GM11168 (cell line): ENCODE measurements around the gene PNPLA3.
"Not testable (repeated sequence)": the region's sequence is repeated elsewhere in the genome, so short reads cannot be mapped to it uniquely, and the experiment has no call there.

Experiments used
- in situ Hi-C: fragments of 300-500 bp; cut with MboI; formaldehyde crosslinking; loops from one replicate; pipeline ENCODE4 v1.12.0; 2022; ENCODE audit warnings: low sequenced_read_pairs; ENCODE audit not compliant: unreplicated experiment

PNPLA3 gene

DNA sequence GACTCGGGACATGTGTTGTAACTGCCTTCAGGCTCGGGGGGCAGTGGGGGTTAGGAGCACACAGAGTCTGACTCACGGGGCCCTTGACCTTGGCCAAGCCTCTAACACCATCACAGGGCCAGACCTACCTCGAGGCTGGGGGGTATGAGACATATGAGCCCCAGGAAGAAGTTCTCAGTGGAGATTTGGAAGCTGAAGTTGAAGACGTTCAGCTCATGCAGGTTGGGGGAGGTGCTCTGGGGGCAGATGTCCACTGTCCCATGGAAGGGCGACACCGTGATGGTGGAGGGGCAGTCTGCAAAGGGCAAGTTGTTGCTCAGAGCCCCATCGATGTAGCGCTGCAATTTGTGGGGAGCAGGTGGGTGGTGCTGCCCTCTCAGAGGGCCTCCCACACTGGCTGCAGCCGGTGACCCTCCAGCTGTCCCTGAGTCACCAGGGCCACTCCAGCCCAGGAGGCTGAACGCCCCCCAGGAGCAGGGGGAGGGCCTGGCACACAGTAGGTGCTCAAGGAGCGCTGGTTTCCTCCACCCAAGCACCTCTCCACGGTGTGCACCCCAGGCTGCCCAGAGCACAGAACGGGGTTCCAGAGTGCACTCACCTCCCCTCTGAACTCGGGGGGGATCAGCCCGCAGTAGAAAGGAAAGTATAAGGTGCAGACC is 34.3 kb upstream of the PNPLA3 start:
- in situ Hi-C loops = no loop called here

DNA sequence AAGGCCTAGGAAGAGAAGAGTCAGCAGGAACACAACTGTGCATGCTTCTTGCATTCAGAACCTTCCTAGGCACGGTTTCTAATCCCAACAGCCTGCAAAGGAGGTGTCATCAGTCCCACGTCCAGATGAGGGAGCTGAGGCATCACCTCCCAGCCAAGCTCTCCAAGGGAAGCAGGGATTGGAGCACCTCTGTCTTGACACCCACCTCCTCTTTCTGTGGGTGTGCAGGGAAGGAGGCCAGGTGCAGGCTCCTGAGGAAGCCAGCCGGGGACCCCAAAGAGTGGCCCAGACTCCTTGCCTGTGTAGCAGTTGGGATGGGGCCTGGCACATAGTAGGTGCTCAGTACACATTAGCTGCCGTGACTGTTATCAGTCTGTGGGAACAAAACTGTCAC is 33.7 kb upstream of the PNPLA3 start:
- in situ Hi-C loops = no loop called here

DNA sequence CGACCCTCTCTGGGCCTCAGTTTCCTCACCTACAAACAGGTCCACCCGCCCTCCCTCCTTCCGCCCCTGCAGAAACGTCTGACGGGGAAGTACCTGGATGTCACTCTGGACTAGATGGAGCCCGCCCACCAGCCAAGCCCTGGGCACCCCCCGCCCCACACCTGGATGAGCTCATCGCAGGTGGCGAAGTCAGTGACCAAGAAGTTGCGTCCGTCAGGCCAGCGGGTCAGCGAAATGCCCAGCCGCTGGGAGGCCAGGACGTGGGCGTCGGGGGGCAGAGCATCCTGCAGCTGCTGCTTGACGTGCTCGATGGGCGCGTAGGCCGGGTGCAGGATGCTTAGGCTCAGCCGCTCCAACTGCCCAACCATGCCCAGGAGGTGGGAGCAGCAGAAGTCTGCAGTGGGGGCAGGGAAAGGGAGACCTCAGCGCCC is 32.7 kb upstream of the PNPLA3 start:
- in situ Hi-C loops = no loop called here

DNA sequence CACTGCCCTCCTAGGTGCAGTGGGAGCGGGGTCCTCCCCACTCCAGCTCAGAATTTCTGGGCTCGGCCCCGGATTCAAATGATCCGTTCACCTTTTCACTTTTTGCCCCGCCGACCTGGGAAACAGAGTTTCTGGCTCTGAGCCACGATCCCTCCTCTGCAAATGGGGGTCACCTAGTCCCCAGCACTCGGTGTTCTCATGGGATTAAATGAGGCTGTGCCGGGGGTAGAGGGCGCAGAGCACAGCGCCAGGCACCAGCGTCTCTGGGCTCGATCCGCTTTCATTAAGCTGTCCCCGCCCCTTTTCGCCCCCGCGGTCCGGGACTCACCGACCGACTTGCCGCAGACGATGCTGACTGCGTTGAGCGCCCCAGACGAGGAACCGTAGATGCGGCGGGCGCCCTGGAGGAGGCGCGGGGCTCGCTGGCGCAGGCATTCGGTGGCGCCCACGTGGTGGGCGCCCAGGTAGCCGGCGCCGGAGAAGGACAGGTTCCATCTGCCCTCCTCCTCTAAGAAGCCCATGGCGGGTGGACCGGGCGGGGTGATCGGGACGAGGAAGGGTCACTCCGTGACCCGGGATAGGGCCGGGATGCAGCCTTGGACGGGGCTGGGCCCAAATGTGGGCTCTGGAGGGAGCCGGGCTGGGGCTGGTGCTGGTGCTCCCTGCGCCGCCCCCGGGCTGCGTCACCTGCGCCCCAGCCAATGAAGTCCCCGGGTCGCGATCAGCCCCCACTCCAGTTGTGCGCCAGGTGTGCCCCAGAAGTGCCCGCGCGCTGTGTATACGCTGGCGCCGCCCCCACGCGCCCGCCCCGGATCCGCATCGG is 32.0 kb upstream of the PNPLA3 start, which contains the start of gene PNPLA5:
Gene PNPLA5, minus strand, starts transcription at position 654 of the 823 bp plus-strand sequence. Its CDS starts 133 bp downstream, at position 521.
- in situ Hi-C loops = no loop called here

DNA sequence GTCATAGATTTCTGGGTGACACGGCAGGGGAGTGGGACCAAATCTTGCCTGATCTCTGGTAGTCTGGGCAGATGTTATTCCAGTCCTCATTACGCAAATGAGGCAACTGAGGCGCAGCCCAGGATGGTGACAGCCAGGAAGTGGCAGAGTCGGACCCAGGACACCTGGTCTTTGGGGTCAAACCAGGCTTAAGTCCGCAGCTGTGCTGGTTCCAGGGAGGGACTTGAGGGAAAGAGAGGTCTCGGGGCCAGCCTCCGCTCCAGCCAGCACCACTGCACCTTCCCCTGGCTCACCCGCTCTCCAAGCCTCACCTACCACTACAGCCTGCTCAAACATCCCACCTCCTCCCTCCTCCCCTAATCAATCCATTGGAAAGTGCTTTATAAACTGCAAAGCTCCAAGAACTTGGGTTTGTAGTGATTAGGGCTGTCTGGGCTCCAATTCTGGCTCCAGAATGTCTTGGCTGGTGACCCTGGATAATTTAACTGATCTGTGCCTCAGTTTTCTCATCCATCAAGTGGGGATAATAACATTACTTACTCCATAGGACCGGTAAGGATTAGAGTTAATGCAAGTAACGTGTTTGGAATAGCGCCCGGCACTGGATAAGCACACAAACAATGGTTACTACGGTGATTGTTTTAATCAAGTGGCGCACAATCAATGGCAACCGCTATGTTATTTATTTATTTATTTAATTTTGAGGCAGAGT is 31.3 kb upstream of the PNPLA3 start:
- in situ Hi-C loops = no loop called here

DNA sequence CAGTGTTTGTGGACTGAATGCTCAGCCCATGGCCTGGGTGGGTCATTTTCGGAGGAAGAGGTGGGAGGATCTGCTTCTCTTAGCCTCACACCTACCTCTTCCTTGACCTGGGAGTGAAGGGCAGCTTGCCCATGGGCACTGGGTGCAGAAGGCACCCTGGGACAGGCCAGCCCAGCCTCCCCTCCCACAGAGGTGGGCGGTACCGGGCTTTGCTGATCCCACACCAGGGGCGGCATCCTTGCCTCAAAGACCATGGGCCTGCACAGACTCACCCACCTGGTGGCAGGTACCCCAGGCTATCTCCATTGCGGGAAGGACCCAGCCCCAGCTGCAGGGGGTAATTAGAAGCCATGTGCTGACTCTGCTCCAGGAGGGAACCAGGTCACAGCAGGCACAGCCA is 30.3 kb upstream of the PNPLA3 start:
- in situ Hi-C loops = no loop called here

DNA sequence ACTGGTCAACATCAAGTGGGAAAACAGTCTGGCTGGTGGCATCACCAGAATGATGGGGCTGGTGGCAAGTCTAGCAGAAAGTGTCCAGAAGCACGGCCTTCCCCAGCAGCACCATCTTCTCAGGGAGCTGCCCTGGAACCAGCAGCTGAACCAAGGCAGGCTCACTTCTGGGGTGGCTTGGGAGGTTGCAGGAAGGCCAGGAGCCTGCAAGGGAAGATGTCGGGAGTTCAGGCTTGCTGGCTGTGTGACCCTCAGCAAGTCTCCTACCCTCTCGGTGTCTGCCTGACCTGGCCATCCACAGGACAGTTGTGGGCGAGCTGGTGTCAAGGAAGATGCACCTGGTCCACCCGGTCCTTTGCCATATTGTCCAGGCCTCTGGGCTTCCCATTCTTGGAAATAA is 29.5 kb upstream of the PNPLA3 start:
- in situ Hi-C loops = no loop called here

DNA sequence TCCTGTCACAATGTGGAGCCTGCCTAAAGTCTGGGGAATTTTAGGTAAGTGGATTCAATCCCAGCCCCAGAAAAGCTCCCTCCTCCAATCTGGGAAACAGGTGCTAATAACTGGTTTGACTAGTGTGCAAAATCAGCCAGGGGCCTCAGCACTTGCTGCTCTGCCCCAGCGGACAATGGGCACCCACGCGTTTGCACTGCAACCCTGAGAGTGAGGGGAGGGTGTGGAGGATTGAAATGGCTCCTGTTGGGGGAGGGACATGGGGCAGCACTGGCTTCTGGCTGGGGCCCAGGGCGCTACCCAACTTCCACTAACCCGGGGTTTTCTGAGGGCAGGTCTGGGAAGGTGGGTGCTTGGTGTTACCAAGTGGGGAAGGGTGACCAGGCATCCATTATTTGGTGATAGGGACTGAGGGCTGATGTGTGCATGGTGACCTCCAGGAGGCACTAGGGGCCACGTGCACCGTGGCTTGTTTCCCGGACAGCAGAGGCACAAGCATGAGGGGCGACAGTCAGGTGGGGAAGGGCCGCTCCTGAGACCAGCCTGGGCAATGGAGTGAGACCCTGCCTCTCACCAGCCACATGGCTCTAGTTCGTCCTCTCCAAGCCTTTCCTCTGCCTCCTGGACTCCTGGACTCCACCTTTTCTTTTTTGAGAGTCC is 27.5 kb upstream of the PNPLA3 start:
- in situ Hi-C loops = no loop called here

DNA sequence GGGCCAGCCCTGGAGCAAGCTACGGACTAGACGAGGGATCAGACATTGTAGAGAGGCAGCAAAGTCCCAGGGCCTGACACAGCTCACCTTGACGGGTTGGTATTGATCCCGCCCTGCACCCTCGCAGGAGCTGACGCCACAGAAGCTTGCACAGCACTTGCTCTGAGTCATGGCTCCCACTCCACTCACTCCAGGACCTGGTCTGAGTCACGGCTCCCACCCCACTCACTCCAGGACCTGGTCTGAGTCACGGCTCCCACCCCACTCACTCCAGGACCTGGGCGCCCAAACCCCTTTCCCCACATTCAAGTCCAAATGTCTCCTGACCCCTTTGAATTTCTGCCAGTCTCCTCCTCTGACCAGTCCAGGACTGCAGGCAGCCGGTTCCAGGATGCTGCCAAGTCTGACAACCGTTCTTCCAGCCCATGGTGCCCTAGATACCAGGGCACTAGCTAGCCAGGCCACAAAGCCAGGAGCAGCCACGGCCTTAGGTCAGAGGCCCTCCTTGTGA is 25.8 kb upstream of the PNPLA3 start:
- in situ Hi-C loops = no loop called here

DNA sequence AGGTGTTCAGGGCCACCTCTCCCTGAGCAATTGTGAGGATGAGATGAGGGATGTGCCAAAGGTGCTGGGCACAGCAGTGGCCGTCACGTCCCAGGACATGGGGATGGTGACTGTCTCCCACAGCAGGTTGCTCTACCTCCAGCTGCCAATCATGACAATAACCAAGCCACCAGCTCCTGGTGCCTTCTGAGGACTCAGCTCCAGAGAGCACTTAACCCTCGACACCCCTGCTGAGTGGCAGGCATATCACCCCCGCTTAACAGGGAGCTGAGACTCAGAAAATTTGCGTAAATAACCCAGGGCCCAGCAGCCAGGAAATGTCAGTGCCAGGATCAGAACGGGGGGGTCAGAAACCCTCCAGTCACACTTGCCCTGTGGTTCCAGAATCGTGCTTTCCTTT is 23.4 kb upstream of the PNPLA3 start:
- in situ Hi-C loops = no loop called here

DNA sequence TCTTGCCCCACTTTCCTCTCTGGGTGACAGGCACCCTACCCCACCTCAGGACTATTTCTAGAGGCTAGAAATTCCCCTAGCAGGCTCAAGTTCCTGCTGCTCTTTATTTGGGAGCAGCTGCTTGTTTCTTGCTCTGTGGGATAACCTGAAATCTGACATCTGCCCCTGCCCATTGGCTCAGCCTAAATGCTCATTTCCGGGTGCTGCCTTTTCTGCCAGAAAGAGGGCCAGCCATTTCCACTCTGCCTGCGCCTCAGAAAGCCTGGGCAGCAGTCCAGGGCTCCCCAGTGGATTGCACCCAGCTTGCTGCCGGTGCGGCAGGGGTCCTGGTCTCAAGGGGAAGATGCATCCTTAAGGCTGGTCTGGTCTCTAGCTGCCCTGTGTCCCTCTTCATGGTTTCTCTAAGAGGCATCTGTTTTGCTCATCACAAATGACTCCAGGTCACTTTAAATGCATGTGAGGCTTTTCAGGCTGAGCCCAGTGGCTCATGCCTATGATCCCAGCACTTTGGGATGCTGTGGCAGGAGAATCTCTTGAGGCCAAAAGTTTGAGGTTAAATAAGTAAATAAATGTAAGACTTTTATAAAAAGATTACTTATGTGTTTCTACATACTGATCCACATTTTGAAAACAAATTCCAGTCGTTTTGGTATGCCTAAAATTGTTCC is 21.5 kb upstream of the PNPLA3 start:
- in situ Hi-C loops = no loop called here

DNA sequence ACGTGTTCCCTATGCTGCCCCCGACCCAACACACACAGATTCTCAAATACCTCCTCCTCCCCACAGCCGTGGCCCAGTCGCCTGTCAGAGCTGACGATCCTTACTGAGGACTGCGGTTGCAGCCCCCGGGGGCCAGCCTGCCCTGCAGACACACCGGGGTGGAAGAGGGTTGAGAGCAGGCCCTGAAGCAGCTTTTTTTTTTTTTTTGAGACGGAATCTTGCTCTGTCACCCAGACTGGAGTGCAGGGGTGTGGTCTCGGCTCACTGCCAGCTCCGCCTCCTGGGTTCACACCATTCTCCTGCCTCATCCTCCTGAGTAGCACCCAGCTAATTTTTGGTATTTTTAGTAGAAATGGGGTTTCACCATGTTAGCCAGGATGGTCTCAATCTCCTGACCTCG is 20.6 kb upstream of the PNPLA3 start:
- in situ Hi-C loops = not testable (repeated sequence)

DNA sequence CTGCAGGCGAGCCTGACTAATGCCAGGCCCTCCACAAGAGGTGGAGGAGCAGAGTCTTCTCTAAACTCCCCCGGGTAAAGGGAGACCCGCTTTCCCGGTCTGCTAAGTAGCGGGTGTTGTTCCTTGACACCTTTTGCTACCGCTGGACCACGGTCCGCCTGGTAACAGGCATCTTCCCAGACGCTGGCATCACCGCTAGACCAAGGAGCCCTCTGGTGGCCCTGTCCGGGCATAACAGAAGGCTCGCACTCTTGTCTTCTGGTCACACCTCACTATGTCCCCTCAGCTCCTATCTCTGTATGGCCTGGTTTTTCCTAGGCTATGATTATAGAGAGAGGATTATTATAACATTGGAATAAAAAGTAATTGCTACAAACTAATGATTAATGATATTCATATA is 19.2 kb upstream of the PNPLA3 start:
- in situ Hi-C loops = not testable (repeated sequence)

DNA sequence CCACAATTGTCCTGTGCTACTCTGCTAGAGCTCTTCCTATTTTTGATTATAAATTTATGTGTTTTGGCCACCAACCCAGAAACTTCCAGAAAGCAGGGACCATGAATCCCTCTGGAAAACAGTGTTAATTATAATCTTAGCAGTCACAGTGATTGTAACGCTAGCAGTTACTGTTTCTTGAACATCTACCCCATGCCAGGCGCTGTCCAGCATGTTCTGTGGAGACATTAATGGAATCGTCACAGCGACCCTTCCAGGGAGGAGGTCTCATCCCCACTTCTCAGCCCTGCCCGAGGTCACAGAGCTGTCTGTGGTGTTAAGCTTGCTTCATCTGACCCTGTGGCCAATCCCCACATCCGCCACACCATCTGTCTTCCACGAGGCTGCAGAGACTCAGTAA is 17.9 kb upstream of the PNPLA3 start:
- in situ Hi-C loops = no loop called here

DNA sequence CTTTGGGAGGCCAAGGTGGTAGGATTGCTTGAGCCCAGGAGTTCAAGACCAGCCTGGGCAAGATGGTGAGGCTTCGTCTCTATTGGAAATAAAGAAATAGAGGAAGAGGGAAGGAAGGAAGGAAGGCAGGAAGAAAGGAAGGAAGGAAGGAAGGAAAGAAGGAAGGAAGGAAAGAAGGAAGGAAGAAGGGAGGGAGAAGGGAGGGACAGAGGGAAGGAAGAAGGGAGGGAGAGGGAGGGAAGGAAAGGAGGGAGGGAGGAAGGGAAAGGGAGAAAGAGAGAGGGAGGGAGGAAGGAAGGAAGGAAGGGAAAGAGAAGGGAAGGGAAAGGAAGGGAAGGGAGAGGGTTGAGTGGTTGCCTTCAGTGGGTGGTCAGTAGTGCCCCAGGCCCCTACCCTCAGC is 13.9 kb upstream of the PNPLA3 start:
- in situ Hi-C loops = no loop called here

DNA sequence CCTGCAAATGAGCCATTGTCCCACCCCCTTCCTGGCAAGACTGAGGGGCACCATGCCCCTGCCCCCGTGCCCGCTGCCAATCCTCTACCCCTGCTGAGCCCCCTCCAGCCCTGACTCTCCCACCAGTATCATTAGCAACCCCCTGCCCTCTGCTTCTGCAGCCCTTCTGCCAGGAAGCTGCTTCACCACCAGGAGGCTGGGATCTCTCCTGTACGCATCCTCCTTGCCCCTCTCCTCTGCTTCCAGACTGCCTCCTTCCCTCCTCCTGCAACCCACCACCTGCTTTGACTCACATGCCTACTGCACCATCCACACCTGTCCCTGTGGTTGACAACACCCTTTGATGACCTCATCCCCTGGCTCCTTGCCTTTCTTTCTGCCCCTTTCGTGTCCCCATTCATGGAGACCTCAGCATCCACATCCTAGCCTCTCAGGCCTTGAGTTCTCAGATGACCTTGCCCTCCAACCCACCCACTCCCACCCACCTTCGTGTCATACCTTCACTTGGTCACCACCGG is 13.4 kb upstream of the PNPLA3 start:
- in situ Hi-C loops = no loop called here

DNA sequence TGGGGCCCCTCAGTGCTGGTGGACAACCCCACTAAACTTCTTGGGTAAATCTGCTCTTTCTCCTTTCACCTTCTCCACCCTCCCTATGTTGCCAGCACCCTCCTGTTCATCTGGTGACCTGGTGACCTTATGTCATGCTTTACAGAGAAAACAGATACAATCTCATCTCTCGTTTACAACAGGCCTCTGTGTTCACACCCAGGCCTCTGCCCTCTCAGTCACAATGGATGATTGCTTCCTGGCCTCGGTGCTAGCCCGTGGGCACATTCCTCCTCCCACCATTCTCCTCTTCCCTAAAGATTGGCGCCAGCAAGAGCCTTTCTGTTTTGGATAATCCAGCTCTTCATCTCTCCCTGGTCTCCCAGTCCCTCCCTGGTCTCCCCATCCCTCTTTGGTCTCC is 12.3 kb upstream of the PNPLA3 start:
- in situ Hi-C loops = no loop called here

DNA sequence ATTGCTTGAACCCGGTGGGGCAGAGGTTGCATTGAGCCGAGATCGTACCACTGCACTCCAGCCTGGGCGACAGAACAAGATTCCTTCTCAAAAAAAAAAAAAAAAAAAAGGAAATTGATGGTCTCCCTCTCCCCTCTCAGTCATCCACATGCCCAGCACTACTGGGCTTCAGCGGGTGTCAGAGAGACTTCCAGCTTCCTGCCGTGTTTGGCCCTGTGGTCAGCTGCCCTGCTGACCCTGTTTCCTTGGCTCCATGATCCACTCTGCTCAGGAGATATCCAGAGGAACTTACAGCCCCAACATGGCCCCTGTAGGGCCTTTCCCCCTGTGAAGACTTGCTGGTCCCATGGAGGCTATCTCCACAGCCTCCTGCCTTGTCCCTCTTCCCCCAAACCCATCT is 6.1 kb upstream of the PNPLA3 start:
- in situ Hi-C loops = no loop called here

DNA sequence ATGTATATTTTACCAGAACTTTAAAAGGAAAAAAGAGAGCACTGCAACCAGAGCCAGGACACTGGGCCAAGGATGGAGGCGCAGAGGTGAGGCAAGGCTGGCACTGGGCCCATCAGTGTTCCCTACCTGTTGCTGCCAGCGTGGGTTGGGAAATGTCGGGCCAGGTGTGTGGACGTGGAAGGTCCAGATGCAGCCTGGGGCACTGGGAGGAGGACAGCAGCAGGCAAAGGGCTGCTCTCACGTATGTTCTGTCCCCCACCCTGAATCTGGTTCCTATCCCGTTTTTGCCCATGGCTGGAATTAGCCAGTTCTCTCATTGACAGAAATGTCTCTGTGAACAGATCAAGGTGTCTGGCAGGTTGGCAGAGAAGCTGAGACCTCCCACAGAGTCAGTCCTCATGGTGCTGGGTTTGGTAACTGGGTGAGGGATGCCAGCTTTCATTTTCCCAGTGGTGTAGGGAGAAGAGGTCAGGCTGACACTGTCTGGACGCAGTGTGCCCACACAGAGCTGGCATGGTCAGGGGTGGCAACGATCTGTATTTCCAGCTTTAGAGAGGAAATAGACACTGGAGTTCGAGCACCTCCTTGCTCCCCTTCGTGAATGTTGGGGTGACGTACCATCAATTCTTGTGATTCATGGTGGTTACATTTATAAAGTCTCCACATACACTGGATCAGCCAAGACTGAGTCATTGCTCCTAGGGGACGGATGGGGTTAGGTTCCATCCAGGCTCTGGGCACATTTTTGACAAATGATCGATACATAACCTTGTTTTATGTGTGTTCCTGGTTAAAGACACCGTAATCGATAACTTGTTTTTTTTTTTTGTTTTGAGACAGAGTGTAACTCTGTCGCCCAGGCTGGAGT is 4.3 kb upstream of the PNPLA3 start:
- in situ Hi-C loops = no loop called here
